WERI-Rb-1 (cell line): ENCODE results near the gene TSPO2.
"Not testable (repeated sequence)": the region's sequence is repeated elsewhere in the genome, so short reads cannot be mapped to it uniquely, and the experiment has no call there.

Experiments
- DNase-seq: peaks from one replicate; pipeline ENCODE4 v3.0.0-alpha.2; 2020
- H3K27ac ChIP-seq: fragments of 250-450 bp; sonication (Bioruptor Pico); 2 replicates; pipeline ENCODE4 v1.5.1; 2020; ENCODE audit warnings: mild to moderate bottlenecking, moderate library complexity
- H3K27me3 ChIP-seq: fragments of 250-450 bp; sonication (Bioruptor Pico); 2 replicates; pipeline ENCODE4 v1.5.1; 2021; ENCODE audit warnings: mild to moderate bottlenecking, low read depth, moderate library complexity; ENCODE audit not compliant: insufficient read depth, severe bottlenecking
- H3K36me3 ChIP-seq: fragments of 250-450 bp; sonication (Bioruptor Pico); 2 replicates; pipeline ENCODE4 v1.5.1; 2020; ENCODE audit warnings: mild to moderate bottlenecking, moderate library complexity
- H3K4me3 ChIP-seq: 2 replicates; pipeline ENCODE4 v1.5.1; 2011; ENCODE audit warnings: low read depth, mild to moderate bottlenecking, control low read depth, low read length
- H3K9me3 ChIP-seq: fragments of 250-450 bp; sonication (Bioruptor Pico); 2 replicates; pipeline ENCODE4 v1.5.1; 2021; ENCODE audit warnings: mild to moderate bottlenecking, moderate library complexity; ENCODE audit not compliant: severe bottlenecking
- CTCF ChIP-seq: IDR thresholded peaks from 2 replicates; pipeline ENCODE4 v1.5.1; 2011; ENCODE audit warnings: low read depth, mild to moderate bottlenecking, control low read depth, inconsistent platforms, low read length

Gene TSPO2

GRCh38 chr6:40999569-40999968, 42.7 kb upstream of the TSPO2 start:
- H3K4me3 ChIP-seq = no peak overlapping the region
- no peak overlapping the region for H3K27ac ChIP-seq
- no peaks in the 10 kb centered on the region for H3K36me3 ChIP-seq
- DNase-seq = peak; percentile 32
- peak; percentile 52 for TF ChIP-seq CTCF
- H3K27me3 ChIP-seq = no peaks in the 10 kb centered on the region
- no peaks in the 10 kb centered on the region for H3K9me3 ChIP-seq

GRCh38 chr6:41000248-41000647, 42.0 kb upstream of the TSPO2 start:
- H3K4me3 ChIP-seq = no peak overlapping the region
- DNase-seq = no peak
- H3K27ac ChIP-seq = no peak overlapping the region
- no peaks in the 10 kb centered on the region for H3K9me3 ChIP-seq
- no peaks in the 10 kb centered on the region for H3K27me3 ChIP-seq
- no peaks in the 10 kb centered on the region for H3K36me3 ChIP-seq
- no peak for TF ChIP-seq CTCF

GRCh38 chr6:41002168-41002567, 40.1 kb upstream of the TSPO2 start:
- H3K4me3 ChIP-seq = no peak overlapping the region
- DNase-seq = no peak
- H3K36me3 ChIP-seq = no peaks in the 10 kb centered on the region
- TF ChIP-seq CTCF = no peak
- no peaks in the 10 kb centered on the region for H3K9me3 ChIP-seq
- no peak overlapping the region for H3K27ac ChIP-seq
- H3K27me3 ChIP-seq = no peaks in the 10 kb centered on the region

GRCh38 chr6:41006217-41006616, 36.0 kb upstream of the TSPO2 start:
- peak; percentile 78 for TF ChIP-seq CTCF
- DNase-seq = peak; percentile 76
- H3K4me3 ChIP-seq = not testable (repeated sequence)

GRCh38 chr6:41006980-41007379, 35.3 kb upstream of the TSPO2 start:
- not testable (repeated sequence) for H3K27ac ChIP-seq, H3K4me3 ChIP-seq, H3K36me3 ChIP-seq, DNase-seq, H3K9me3 ChIP-seq, H3K27me3 ChIP-seq

More at GRCh38 chr6:41006217-41006616, 36.0 kb upstream of the TSPO2 start:
- not testable (repeated sequence) for H3K9me3 ChIP-seq, H3K27me3 ChIP-seq, H3K36me3 ChIP-seq, H3K27ac ChIP-seq

- no peak for TF ChIP-seq CTCF
Observed at GRCh38 chr6:41008011-41008410, 34.3 kb upstream of the TSPO2 start.

More at GRCh38 chr6:41008011-41008410, 34.3 kb upstream of the TSPO2 start:
- DNase-seq = no peak
- H3K27me3 ChIP-seq = peaks cover 5% of the 10 kb centered on the region
- H3K27ac ChIP-seq = no peak overlapping the region
- H3K4me3 ChIP-seq = no peak overlapping the region
- no peaks in the 10 kb centered on the region for H3K9me3 ChIP-seq
- no peaks in the 10 kb centered on the region for H3K36me3 ChIP-seq
